Cerebellar nuclear complex (tissue), 1 donor: Measurements from ENCODE around the gene TAF4B.
"Not testable (repeated sequence)": the region's sequence is repeated elsewhere in the genome, so short reads cannot be mapped to it uniquely, and the experiment has no call there.

ENCODE experiments used
- DNase-seq, 2 experiments: peaks; one replicate each; lab custom pipeline; 2025; lab: John Stamatoyannopoulos, UW

TAF4B gene

GRCh38 chr18:26233208-26233607 is 7.0 kb downstream of the TAF4B start:
- no peak for DNase-seq

- DNase-seq = not testable (repeated sequence)
Measured at GRCh38 chr18:26237363-26237762, 11.1 kb downstream of the TAF4B start.

- not testable (repeated sequence) for DNase-seq
Measured at GRCh38 chr18:26238718-26239117, 12.5 kb downstream of the TAF4B start.

- not testable (repeated sequence) for DNase-seq
Measured at GRCh38 chr18:26242392-26242791, 16.1 kb downstream of the TAF4B start.

GRCh38 chr18:26245434-26245833 is 19.2 kb downstream of the TAF4B start:
- DNase-seq = not testable (repeated sequence)

- DNase-seq = no peak
Measured at GRCh38 chr18:26252411-26252810, 26.2 kb downstream of the TAF4B start.

GRCh38 chr18:26254808-26255207 is 28.6 kb downstream of the TAF4B start:
- not testable (repeated sequence) for DNase-seq

- DNase-seq = no peak
Measured at GRCh38 chr18:26255695-26256622, 29.7 kb downstream of the TAF4B start.

- no peak for DNase-seq
Measured at GRCh38 chr18:26258711-26259110, 32.5 kb downstream of the TAF4B start.

GRCh38 chr18:26259416-26259815 is 33.2 kb downstream of the TAF4B start:
- DNase-seq = not testable (repeated sequence)

GRCh38 chr18:26262156-26262555 is 35.9 kb downstream of the TAF4B start:
- DNase-seq = no peak

GRCh38 chr18:26267357-26267930 is 41.2 kb downstream of the TAF4B start:
- DNase-seq = no peak

GRCh38 chr18:26268454-26268853 is 42.2 kb downstream of the TAF4B start:
- no peak for DNase-seq

GRCh38 chr18:26271917-26272549 is 45.8 kb downstream of the TAF4B start:
- DNase-seq = no peak

- DNase-seq = no peak
Measured at GRCh38 chr18:26277374-26277773, 51.1 kb downstream of the TAF4B start.

- DNase-seq = no peak
Measured at GRCh38 chr18:26279428-26279827, 53.2 kb downstream of the TAF4B start.

- DNase-seq = no peak
Measured at GRCh38 chr18:26286008-26286407, 59.8 kb downstream of the TAF4B start.

GRCh38 chr18:26287644-26288043 is 61.4 kb downstream of the TAF4B start:
- DNase-seq = no peak

- no peak for DNase-seq
Measured at GRCh38 chr18:26290385-26290784, 64.1 kb downstream of the TAF4B start.

GRCh38 chr18:26293982-26294381 is 67.7 kb downstream of the TAF4B start:
- DNase-seq = no peak

GRCh38 chr18:26298107-26298506 is 71.9 kb downstream of the TAF4B start:
- DNase-seq = no peak

- DNase-seq = no peak
Measured at GRCh38 chr18:26301681-26302080, 75.4 kb downstream of the TAF4B start.

- DNase-seq = not testable (repeated sequence)
Measured at GRCh38 chr18:26303222-26303621, 77.0 kb downstream of the TAF4B start.
